ENCODE measurements around the gene DLX5. TPM values are rescaled to one million over a fixed set of nuclear protein-coding genes. Genes with fewer than 3 reads are reported as not detected.

The DLX5 gene
- polyA plus RNA-seq, 4 donors: 0.20 to 0.25 (median 0.21) TPM; not detected in 1

- DNase-seq (ENCODE audit: low read depth in 4 of 4, low spot score in 3 of 4): no peak
Observed at GRCh38 chr7:96992192-96993005, 32.2 kb downstream of the DLX5 start.

- no peak for DNase-seq (ENCODE audit: low read depth in 4 of 4, low spot score in 3 of 4)
Observed at GRCh38 chr7:96991546-96992191, 33.0 kb downstream of the DLX5 start.

DNA sequence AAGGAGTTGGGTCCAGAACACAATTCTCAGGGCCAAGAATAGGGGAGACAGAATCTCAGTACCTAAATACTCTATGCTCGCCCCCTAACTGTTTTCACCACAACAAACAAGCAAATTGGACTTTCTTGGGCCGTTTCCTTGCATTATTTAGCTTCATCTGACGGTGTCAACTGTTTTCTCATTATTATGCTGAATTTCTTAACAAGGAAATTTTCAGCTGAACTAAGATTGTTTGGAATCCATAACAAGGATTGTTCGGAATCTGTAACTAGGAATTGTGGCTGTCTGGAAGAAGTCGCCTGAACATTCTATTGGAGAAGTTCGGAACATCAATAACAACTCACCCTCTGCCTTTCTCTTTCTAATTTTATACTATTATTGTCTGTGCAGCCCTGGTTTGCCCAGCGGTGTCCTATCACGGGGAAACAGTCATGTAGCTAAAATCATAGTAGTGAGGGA, 34.7 kb downstream of the DLX5 start:
- DNase-seq (ENCODE audit: low read depth in 4 of 4, low spot score in 3 of 4): no peak

DNA sequence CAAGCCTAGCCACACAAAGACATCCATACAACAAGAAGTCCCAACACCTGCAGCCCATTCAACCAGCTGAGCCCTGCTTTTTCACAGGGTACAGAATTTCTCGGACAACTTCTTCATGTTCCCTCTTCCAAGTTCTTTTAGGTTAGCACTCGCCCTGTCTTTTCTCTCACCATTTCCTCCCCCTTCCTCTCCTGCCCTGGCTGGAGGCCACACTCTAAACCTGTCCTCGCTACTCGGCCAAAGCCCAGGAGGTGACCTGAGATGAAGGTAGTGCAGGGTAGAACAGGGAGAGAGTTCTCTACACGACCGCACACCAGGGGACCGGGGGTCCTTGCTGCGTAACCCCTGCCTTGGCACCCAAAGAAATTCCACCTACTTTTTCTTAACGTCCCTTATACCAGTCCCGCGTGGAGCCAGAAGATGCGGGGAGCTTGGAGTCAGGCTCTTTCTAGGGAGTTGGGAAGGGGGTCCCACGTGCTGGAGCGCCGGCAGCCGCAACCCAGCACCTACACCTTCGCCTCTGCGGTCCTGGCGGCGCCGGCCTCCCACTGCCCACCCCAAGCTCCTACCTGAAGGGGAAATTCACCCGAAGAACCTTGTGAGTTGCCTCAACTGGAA, 35.3 kb downstream of the DLX5 start:
- no peak for DNase-seq (ENCODE audit: low read depth in 4 of 4, low spot score in 3 of 4)

DNA sequence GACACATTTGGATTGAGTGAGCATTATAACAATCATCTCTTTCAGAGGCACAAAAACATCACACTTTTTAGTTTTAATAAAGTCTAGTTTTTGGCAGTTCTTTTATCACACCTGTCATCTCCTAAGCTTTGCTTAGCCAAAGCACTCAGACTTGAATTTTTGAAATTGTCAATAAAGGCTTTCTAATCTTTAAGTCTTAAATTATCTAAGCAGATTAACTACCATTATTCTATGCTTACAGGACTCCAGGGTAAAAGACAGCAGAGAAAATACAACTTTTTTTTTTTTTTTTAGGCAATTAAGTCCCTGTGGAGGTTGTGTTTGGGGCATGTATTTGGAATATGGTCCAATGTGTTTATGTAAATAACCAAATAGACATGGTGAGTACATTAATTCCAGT, 36.9 kb downstream of the DLX5 start:
- no peak for DNase-seq (ENCODE audit: low read depth in 4 of 4, low spot score in 3 of 4)

DNA sequence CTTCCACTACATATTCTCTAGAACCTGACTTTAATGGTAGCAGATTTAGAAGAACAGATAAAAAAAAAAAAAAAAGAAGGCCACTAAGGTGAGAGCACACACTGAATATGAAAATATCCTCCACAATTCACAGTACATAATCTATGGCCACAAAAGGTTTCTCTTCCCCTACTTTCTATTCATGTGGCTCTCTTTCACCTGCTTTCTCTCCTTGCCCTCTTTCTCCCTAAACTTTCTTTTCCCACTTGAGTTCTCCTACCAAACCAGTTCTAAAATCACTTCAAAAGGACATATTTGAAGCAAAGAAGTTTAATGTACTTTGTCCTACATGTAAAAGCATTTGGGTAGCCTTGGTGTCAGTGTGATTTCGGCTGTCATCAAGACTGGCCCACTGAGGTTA, 37.7 kb downstream of the DLX5 start:
- DNase-seq (ENCODE audit: low read depth in 4 of 4, low spot score in 3 of 4): no peak

GRCh38 chr7:96985992-96986391, 38.6 kb downstream of the DLX5 start:
- no peak for DNase-seq (ENCODE audit: low read depth in 4 of 4, low spot score in 3 of 4)

- no peak for DNase-seq (ENCODE audit: low read depth in 4 of 4, low spot score in 3 of 4)
Observed at GRCh38 chr7:96982586-96982985, 42.0 kb downstream of the DLX5 start.

DNA sequence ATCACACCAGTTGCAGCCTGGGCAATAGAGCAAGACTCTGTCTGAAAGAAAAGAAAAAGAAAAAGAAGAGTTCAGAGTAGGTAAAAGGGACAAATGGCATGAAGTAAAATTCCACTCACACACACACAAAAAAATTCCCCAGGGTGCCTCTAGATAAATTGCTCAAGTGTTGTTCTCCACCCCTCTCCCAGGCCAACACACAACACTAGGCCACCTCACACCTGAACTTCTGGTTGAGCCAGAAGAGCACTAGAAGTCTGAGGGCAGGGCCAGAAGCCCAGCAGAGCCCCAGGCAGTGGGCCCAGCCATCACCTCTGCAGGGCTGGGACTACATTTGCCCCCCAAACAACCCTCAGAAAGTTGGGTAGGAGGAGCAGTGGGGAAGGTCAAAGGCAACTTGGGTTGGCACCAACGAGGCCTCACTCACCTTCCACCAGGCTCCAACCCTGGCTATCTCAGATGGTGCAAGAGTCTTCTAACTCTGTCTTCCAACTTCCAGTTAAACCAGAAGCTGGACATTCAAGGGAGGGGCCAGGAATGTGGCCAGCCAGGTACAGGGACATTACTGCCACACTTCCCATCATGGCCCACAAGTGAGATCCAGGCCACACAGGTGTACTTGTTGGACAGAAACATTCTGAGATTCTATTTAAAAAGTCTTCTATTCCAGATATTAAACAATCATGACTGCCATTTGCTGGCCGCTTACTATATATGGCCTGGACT, 44.9 kb downstream of the DLX5 start:
- DNase-seq (ENCODE audit: low read depth in 4 of 4, low spot score in 3 of 4): no peak

- DNase-seq (ENCODE audit: low read depth in 4 of 4, low spot score in 3 of 4): no peak
Observed at GRCh38 chr7:96977445-96977844, 47.2 kb downstream of the DLX5 start.

DNA sequence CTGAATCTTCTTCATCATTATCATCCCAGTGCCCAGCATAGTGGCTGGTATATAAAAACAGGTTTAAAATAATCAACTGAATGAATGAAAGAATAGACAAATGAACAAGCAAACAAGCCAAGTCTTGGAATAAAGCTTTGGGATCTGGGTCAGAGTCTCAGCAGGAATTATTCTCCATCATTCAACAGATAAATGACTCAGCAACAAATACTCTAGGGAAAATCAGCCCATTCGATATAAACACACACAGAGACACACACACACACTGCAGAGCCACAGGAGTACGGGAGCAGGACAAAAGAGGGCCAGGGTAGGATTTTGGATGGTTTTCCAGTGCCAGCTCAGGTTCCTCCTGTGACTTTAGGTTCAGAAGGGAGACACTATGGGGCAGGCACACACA, 48.5 kb downstream of the DLX5 start:
- DNase-seq (ENCODE audit: low read depth in 4 of 4, low spot score in 3 of 4): no peak

- DNase-seq (ENCODE audit: low read depth in 4 of 4, low spot score in 3 of 4): no peak
Observed at GRCh38 chr7:96973986-96974385, 50.6 kb downstream of the DLX5 start.

- DNase-seq (ENCODE audit: low read depth in 4 of 4, low spot score in 3 of 4): no peak
Observed at GRCh38 chr7:96970739-96971138, 53.9 kb downstream of the DLX5 start.

Other genes with a start within 250 kb of the DLX5 start
- gene DLX6, start 19.3 kb downstream of the DLX5 start, polyA plus RNA-seq (ENCODE audit: insufficient read length in 4 of 4): under 1 TPM in 2 of 4 donors, not detected in 2; 0.05 to 0.08 TPM
- gene SDHAF3, start 92.9 kb upstream of the DLX5 start, polyA plus RNA-seq (ENCODE audit: insufficient read length in 4 of 4): 10 to 100 TPM; 47.4 to 54.0 (median 49.9) TPM

Data from right renal pelvis (tissue), 4 donors.